ENCODE measurements around the gene SLC9A9. TPM values are rescaled to one million over a fixed set of nuclear protein-coding genes. Genes with fewer than 3 reads are reported as not detected.

The SLC9A9 gene
- total and polyA plus RNA-seq, 9 of the 15 experiments (the other 6 are each of a cell fraction or from before 2014, with no cell fraction given): 0.03 to 0.13 TPM; not detected in 7

DNA sequence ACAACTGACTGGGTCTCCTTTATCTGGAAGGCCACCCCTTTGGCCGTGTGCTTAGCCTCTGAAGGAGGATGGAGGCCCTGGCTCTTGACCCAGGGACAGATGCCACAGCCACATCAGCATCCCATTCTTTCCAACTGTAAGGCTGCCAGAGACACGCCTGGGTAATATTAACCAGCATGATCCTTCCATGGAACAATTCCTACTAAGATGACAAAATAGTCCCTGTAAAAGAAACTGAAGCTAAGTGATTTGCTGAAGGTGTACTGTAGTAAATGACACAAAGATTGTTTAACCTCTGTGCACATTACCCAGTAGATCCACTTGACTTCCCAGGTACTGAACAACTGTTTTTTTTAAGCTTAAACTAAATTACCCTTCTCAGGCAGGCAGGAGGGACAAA lies 352.7 kb downstream of the SLC9A9 start:
- no peak for DNase-seq (ENCODE audit: extremely low read depth in 1 of 4, low spot score in 3 of 4)
- Histone ChIP-seq H3K9ac (ENCODE audit: insufficient read depth in 1 of 2, low read depth in 2 of 2, low read length in 2 of 2) (no peak overlapping the region), H3K36me3 (ENCODE audit: control insufficient read depth, insufficient read depth, low read length) (no peaks in the 10 kb centered on the region), H4K20me1 (replicated peaks; ENCODE audit: control insufficient read depth, insufficient read depth, low read length) (no peaks in the 10 kb centered on the region), H3K27me3 (ENCODE audit: control insufficient read depth in 2 of 2, insufficient read depth in 2 of 2, low read length in 2 of 2) (no peaks in the 10 kb centered on the region), H2AFZ (ENCODE audit: low read depth, low read length) (no peak overlapping the region), H3K9me1 (ENCODE audit: control insufficient read depth, insufficient read depth, low read length) (no peaks in the 10 kb centered on the region), H3K4me2 (ENCODE audit: insufficient read depth, low read length) (no peak overlapping the region), H3K79me2 (ENCODE audit: control insufficient read depth, insufficient read depth, low read length) (no peaks in the 10 kb centered on the region), H3K4me3 (no peak overlapping the region), H3K27ac (ENCODE audit: extremely low read depth, low read depth, low read length) (no peak overlapping the region), H3K9me3 (replicated peaks; ENCODE audit: control insufficient read depth, insufficient read depth, low read depth, low read length) (no peaks in the 10 kb centered on the region), H3K4me1 (replicated peaks in 1 of 2; ENCODE audit: control insufficient read depth in 2 of 2, insufficient read depth in 2 of 2, low read length in 2 of 2) (no peaks in the 10 kb centered on the region)
- no TSS peak for BruUV-seq (replicated peaks)
- no peak for FAIRE-seq
- intact Hi-C loops (cut with micrococcal nuclease) (no loop called here), in situ Hi-C loops (cut with MboI) (no loop called here)
- ChIA-PET CTCF (ENCODE audit: low intra/inter-chr PET ratio) (no interaction called here), POLR2A (no interaction called here)
- ATAC-seq: no peak
- WGBS (ENCODE audit: insufficient coverage, low coverage, missing lambda C conversion rate): 20% methylated on average over 2 of the region's 2 CpGs
- TF ChIP-seq MTA2 (IDR thresholded peaks at IDR 0.05; ENCODE audit: low read depth): no peak
- TF ChIP-seq NFE2L1 (tag; IDR thresholded peaks at IDR 0.05; ENCODE audit: borderline replicate concordance, low read depth): no peak
- TF ChIP-seq, protein P1, sequence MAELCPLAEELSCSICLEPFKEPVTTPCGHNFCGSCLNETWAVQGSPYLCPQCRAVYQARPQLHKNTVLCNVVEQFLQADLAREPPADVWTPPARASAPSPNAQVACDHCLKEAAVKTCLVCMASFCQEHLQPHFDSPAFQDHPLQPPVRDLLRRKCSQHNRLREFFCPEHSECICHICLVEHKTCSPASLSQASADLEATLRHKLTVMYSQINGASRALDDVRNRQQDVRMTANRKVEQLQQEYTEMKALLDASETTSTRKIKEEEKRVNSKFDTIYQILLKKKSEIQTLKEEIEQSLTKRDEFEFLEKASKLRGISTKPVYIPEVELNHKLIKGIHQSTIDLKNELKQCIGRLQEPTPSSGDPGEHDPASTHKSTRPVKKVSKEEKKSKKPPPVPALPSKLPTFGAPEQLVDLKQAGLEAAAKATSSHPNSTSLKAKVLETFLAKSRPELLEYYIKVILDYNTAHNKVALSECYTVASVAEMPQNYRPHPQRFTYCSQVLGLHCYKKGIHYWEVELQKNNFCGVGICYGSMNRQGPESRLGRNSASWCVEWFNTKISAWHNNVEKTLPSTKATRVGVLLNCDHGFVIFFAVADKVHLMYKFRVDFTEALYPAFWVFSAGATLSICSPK (IDR thresholded peaks at IDR 0.05; ENCODE audit: borderline replicate concordance): no peak
- no peak for TF ChIP-seq YBX1 (IDR thresholded peaks at IDR 0.05)
- TF ChIP-seq, protein P2, sequence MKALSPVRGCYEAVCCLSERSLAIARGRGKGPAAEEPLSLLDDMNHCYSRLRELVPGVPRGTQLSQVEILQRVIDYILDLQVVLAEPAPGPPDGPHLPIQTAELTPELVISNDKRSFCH (CRISPR knock-in tag; IDR thresholded peaks at IDR 0.05): no peak
- TF ChIP-seq, protein P2 (tag; IDR thresholded peaks at IDR 0.05): no peak
- no peak for TF ChIP-seq ZNF24 (IDR thresholded peaks at IDR 0.05)
- TF ChIP-seq, protein P3, sequence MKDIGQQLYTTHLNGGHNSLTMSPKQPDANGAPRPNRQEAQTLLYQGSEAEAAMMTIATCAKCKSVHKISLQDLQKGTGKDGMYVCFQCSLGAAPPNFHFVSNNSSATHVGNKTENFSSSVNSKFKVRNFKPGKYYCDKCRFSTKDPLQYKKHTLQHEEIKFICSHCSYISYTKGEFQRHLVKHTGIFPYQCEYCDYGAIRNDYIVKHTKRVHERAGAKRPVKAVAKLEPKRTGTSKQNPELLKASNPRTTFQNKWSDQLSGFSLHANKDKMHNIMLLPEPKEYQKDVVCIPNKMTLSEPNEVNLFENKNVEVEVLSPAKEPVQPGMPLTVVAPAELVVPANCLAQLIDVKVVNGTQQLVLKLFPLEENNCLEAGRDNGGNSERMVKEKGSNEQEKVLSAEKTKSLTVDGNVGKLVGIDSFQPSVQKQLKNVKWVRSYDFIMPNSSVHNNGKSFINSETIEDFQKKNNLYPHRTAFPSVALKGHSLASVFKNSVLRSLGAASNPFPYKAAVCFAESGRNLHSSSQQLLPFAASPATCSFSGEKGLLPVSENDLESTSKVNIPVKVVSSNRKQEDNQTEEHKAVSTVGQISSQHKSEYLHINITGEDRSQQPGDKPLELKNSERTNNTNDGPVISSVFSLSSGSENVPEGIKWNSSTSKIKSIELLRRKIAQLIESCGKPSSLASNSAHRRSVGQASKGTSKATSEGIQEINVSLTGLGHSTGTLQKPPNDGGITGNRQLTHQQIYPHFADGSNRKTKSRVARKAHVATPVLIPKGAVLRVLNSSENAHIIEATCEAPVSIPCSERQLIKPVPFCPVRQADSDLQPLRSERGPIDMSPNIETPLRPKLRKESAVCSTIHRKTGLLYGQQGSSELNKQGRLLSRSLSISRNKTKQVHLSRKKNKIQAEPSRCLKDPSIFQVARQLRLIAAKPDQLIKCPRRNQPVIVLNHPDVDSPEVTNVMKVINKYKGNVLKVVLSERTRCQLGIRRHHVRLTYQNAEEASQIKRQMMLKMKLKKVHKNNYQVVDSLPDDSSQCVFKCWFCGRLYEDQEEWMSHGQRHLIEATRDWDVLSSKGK (CRISPR knock-in tag; IDR thresholded peaks at IDR 0.05): no peak
- no peak for TF ChIP-seq JUN (IDR thresholded peaks at IDR 0.05; ENCODE audit: borderline replicate concordance, low read depth, low read length)
- no peak for TF ChIP-seq JUN (CRISPR knock-in tag; IDR thresholded peaks at IDR 0.05; ENCODE audit: borderline replicate concordance)
- no peak for TF ChIP-seq LARP7 (IDR thresholded peaks at IDR 0.05)
- TF ChIP-seq NFXL1 (CRISPR knock-in tag; IDR thresholded peaks at IDR 0.05): no peak
- TF ChIP-seq GATAD2A (IDR thresholded peaks at IDR 0.05): no peak
- TF ChIP-seq, protein P4, sequence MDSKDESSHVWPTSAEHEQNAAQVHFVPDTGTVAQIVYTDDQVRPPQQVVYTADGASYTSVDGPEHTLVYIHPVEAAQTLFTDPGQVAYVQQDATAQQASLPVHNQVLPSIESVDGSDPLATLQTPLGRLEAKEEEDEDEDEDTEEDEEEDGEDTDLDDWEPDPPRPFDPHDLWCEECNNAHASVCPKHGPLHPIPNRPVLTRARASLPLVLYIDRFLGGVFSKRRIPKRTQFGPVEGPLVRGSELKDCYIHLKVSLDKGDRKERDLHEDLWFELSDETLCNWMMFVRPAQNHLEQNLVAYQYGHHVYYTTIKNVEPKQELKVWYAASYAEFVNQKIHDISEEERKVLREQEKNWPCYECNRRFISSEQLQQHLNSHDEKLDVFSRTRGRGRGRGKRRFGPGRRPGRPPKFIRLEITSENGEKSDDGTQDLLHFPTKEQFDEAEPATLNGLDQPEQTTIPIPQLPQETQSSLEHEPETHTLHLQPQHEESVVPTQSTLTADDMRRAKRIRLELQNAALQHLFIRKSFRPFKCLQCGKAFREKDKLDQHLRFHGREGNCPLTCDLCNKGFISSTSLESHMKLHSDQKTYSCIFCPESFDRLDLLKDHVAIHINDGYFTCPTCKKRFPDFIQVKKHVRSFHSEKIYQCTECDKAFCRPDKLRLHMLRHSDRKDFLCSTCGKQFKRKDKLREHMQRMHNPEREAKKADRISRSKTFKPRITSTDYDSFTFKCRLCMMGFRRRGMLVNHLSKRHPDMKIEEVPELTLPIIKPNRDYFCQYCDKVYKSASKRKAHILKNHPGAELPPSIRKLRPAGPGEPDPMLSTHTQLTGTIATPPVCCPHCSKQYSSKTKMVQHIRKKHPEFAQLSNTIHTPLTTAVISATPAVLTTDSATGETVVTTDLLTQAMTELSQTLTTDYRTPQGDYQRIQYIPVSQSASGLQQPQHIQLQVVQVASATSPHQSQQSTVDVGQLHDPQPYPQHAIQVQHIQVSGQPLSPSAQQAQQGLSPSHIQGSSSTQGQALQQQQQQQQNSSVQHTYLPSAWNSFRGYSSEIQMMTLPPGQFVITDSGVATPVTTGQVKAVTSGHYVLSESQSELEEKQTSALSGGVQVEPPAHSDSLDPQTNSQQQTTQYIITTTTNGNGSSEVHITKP (IDR thresholded peaks at IDR 0.05; ENCODE audit: partially characterized antibody): no peak
- TF ChIP-seq PCBP1 (IDR thresholded peaks at IDR 0.05; ENCODE audit: low read depth, low read length, poor library complexity, severe bottlenecking): no peak
- no peak for TF ChIP-seq CBX5 (IDR thresholded peaks at IDR 0.05; ENCODE audit: borderline replicate concordance, low read depth)
